Measurements from ENCODE around the gene YBX1.
"Not testable (repeated sequence)": the region's sequence is repeated elsewhere in the genome, so short reads cannot be mapped to it uniquely, and the experiment has no call there.

YBX1 gene

GRCh38 chr1:42698081-42698813 is 16.0 kb downstream of the YBX1 start:
- H3K36me3 ChIP-seq (ENCODE audit: insufficient read depth, low read length) = peaks cover 95% of the 10 kb centered on the region
- no peaks in the 10 kb centered on the region for H3K4me1 ChIP-seq (ENCODE audit: insufficient read depth, low read length)
- H3K9me3 ChIP-seq (ENCODE audit: low read length) = no peaks in the 10 kb centered on the region
- H3K4me3 ChIP-seq (ENCODE audit: low read length) = no peak overlapping the region
- no peaks in the 10 kb centered on the region for H3K27me3 ChIP-seq (ENCODE audit: insufficient read depth, low read length)
- H2AFZ ChIP-seq (ENCODE audit: low read depth, low read length) = no peak overlapping the region

GRCh38 chr1:42700006-42700405 is 17.8 kb downstream of the YBX1 start:
- no peaks in the 10 kb centered on the region for H3K27me3 ChIP-seq (ENCODE audit: insufficient read depth, low read length)
- no peaks in the 10 kb centered on the region for H3K9me3 ChIP-seq (ENCODE audit: low read length)
- H2AFZ ChIP-seq (ENCODE audit: low read depth, low read length) = no peak overlapping the region
- H3K4me3 ChIP-seq (ENCODE audit: low read length) = no peak overlapping the region
- H3K36me3 ChIP-seq (ENCODE audit: insufficient read depth, low read length) = peaks cover 96% of the 10 kb centered on the region
- no peaks in the 10 kb centered on the region for H3K4me1 ChIP-seq (ENCODE audit: insufficient read depth, low read length)

- Histone ChIP-seq H3K36me3 (ENCODE audit: insufficient read depth, low read length) (peaks cover 87% of the 10 kb centered on the region), H2AFZ (ENCODE audit: low read depth, low read length) (no peak overlapping the region)
Observed at GRCh38 chr1:42703888-42704464, 21.8 kb downstream of the YBX1 start.

GRCh38 chr1:42712808-42713207 is 30.6 kb downstream of the YBX1 start:
- H3K27me3 ChIP-seq (ENCODE audit: insufficient read depth, low read length); H2AFZ ChIP-seq (ENCODE audit: low read depth, low read length); H3K4me1 ChIP-seq (ENCODE audit: insufficient read depth, low read length); H3K4me3 ChIP-seq (ENCODE audit: low read length): not testable (repeated sequence)
- Histone ChIP-seq H3K36me3 (ENCODE audit: insufficient read depth, low read length) (peaks cover 28% of the 10 kb centered on the region), H3K9me3 (ENCODE audit: low read length) (peaks cover 13% of the 10 kb centered on the region)

More at GRCh38 chr1:42703888-42704464, 21.8 kb downstream of the YBX1 start:
- no peak overlapping the region for H3K4me3 ChIP-seq (ENCODE audit: low read length)
- H3K4me1 ChIP-seq (ENCODE audit: insufficient read depth, low read length) = no peaks in the 10 kb centered on the region
- H3K9me3 ChIP-seq (ENCODE audit: low read length) = peaks cover 6% of the 10 kb centered on the region
- no peaks in the 10 kb centered on the region for H3K27me3 ChIP-seq (ENCODE audit: insufficient read depth, low read length)

- no peaks in the 10 kb centered on the region for H3K27me3 ChIP-seq (ENCODE audit: insufficient read depth, low read length)
- no peak overlapping the region for H3K4me3 ChIP-seq (ENCODE audit: low read length)
- H3K9me3 ChIP-seq (ENCODE audit: low read length) = peaks cover 13% of the 10 kb centered on the region
- no peaks in the 10 kb centered on the region for H3K4me1 ChIP-seq (ENCODE audit: insufficient read depth, low read length)
- peaks cover 24% of the 10 kb centered on the region for H3K36me3 ChIP-seq (ENCODE audit: insufficient read depth, low read length)
- H2AFZ ChIP-seq (ENCODE audit: low read depth, low read length) = no peak overlapping the region
Observed at GRCh38 chr1:42713293-42713692, 31.1 kb downstream of the YBX1 start.

- not testable (repeated sequence) for H3K4me3 ChIP-seq (ENCODE audit: low read length); H2AFZ ChIP-seq (ENCODE audit: low read depth, low read length); H3K4me1 ChIP-seq (ENCODE audit: insufficient read depth, low read length); H3K27me3 ChIP-seq (ENCODE audit: insufficient read depth, low read length)
- Histone ChIP-seq H3K36me3 (ENCODE audit: insufficient read depth, low read length) (peaks cover 22% of the 10 kb centered on the region), H3K9me3 (ENCODE audit: low read length) (peaks cover 11% of the 10 kb centered on the region)
Observed at GRCh38 chr1:42714441-42714840, 32.2 kb downstream of the YBX1 start.

GRCh38 chr1:42720868-42721267 is 38.6 kb downstream of the YBX1 start:
- no peaks in the 10 kb centered on the region for H3K36me3 ChIP-seq (ENCODE audit: insufficient read depth, low read length)
- no peak overlapping the region for H3K4me3 ChIP-seq (ENCODE audit: low read length)
- H3K9me3 ChIP-seq (ENCODE audit: low read length) = no peaks in the 10 kb centered on the region
- H2AFZ ChIP-seq (ENCODE audit: low read depth, low read length) = no peak overlapping the region
- no peaks in the 10 kb centered on the region for H3K4me1 ChIP-seq (ENCODE audit: insufficient read depth, low read length)
- no peaks in the 10 kb centered on the region for H3K27me3 ChIP-seq (ENCODE audit: insufficient read depth, low read length)

GRCh38 chr1:42721926-42722325 is 39.7 kb downstream of the YBX1 start:
- Histone ChIP-seq H3K9me3 (ENCODE audit: low read length) (no peaks in the 10 kb centered on the region), H3K27me3 (ENCODE audit: insufficient read depth, low read length) (no peaks in the 10 kb centered on the region), H2AFZ (ENCODE audit: low read depth, low read length) (no peak overlapping the region), H3K4me3 (ENCODE audit: low read length) (no peak overlapping the region), H3K36me3 (ENCODE audit: insufficient read depth, low read length) (no peaks in the 10 kb centered on the region), H3K4me1 (ENCODE audit: insufficient read depth, low read length) (no peaks in the 10 kb centered on the region)

GRCh38 chr1:42722403-42722802 is 40.2 kb downstream of the YBX1 start:
- not testable (repeated sequence) for H3K27me3 ChIP-seq (ENCODE audit: insufficient read depth, low read length); H3K4me3 ChIP-seq (ENCODE audit: low read length); H3K36me3 ChIP-seq (ENCODE audit: insufficient read depth, low read length); H2AFZ ChIP-seq (ENCODE audit: low read depth, low read length); H3K9me3 ChIP-seq (ENCODE audit: low read length); H3K4me1 ChIP-seq (ENCODE audit: insufficient read depth, low read length)

GRCh38 chr1:42723511-42723910 is 41.3 kb downstream of the YBX1 start:
- Histone ChIP-seq H3K36me3 (ENCODE audit: insufficient read depth, low read length) (no peaks in the 10 kb centered on the region), H3K4me3 (ENCODE audit: low read length) (no peak overlapping the region), H3K27me3 (ENCODE audit: insufficient read depth, low read length) (no peaks in the 10 kb centered on the region), H2AFZ (ENCODE audit: low read depth, low read length) (no peak overlapping the region), H3K9me3 (ENCODE audit: low read length) (no peaks in the 10 kb centered on the region), H3K4me1 (ENCODE audit: insufficient read depth, low read length) (no peaks in the 10 kb centered on the region)

- H3K36me3 ChIP-seq (ENCODE audit: insufficient read depth, low read length); H3K27me3 ChIP-seq (ENCODE audit: insufficient read depth, low read length): not testable (repeated sequence)
Observed at GRCh38 chr1:42725820-42726219, 43.6 kb downstream of the YBX1 start.

GRCh38 chr1:42730002-42730401 is 47.8 kb downstream of the YBX1 start:
- H3K36me3 ChIP-seq (ENCODE audit: insufficient read depth, low read length) = no peaks in the 10 kb centered on the region
- H3K4me1 ChIP-seq (ENCODE audit: insufficient read depth, low read length) = no peaks in the 10 kb centered on the region
- H3K4me3 ChIP-seq (ENCODE audit: low read length) = no peak overlapping the region
- no peaks in the 10 kb centered on the region for H3K9me3 ChIP-seq (ENCODE audit: low read length)
- no peak overlapping the region for H2AFZ ChIP-seq (ENCODE audit: low read depth, low read length)
- H3K27me3 ChIP-seq (ENCODE audit: insufficient read depth, low read length) = no peaks in the 10 kb centered on the region

More at GRCh38 chr1:42725820-42726219, 43.6 kb downstream of the YBX1 start:
- not testable (repeated sequence) for H2AFZ ChIP-seq (ENCODE audit: low read depth, low read length); H3K9me3 ChIP-seq (ENCODE audit: low read length); H3K4me1 ChIP-seq (ENCODE audit: insufficient read depth, low read length); H3K4me3 ChIP-seq (ENCODE audit: low read length)

- no peaks in the 10 kb centered on the region for H3K27me3 ChIP-seq (ENCODE audit: insufficient read depth, low read length)
- no peaks in the 10 kb centered on the region for H3K36me3 ChIP-seq (ENCODE audit: insufficient read depth, low read length)
- no peaks in the 10 kb centered on the region for H3K4me1 ChIP-seq (ENCODE audit: insufficient read depth, low read length)
- no peak overlapping the region for H3K4me3 ChIP-seq (ENCODE audit: low read length)
- H3K9me3 ChIP-seq (ENCODE audit: low read length) = no peaks in the 10 kb centered on the region
- H2AFZ ChIP-seq (ENCODE audit: low read depth, low read length) = no peak overlapping the region
Observed at GRCh38 chr1:42730988-42731387, 48.8 kb downstream of the YBX1 start.

- H3K9me3 ChIP-seq (ENCODE audit: low read length) = no peaks in the 10 kb centered on the region
- no peaks in the 10 kb centered on the region for H3K27me3 ChIP-seq (ENCODE audit: insufficient read depth, low read length)
Observed at GRCh38 chr1:42731585-42731984, 49.4 kb downstream of the YBX1 start.

More at GRCh38 chr1:42731585-42731984, 49.4 kb downstream of the YBX1 start:
- no peaks in the 10 kb centered on the region for H3K4me1 ChIP-seq (ENCODE audit: insufficient read depth, low read length)
- no peak overlapping the region for H3K4me3 ChIP-seq (ENCODE audit: low read length)
- no peak overlapping the region for H2AFZ ChIP-seq (ENCODE audit: low read depth, low read length)
- no peaks in the 10 kb centered on the region for H3K36me3 ChIP-seq (ENCODE audit: insufficient read depth, low read length)

Measured in neuron (in vitro differentiated cells).